ENCODE data around the gene HCST.
A peak's percentile ranks its signal among the peaks of the same experiment; 100 is the strongest.

Gene HCST

GRCh38 chr19:35937345-35938281, 35.3 kb downstream of the HCST start:
- Histone ChIP-seq H3K4me3 (peak overlapping the region; percentile 87), H3K27ac (peak overlapping the region; percentile 51 to 93)
- TF ChIP-seq CTCF (IDR thresholded peaks at IDR 0.05), result no peak
- DNase-seq (ENCODE audit: low spot score), result no peak

- TF ChIP-seq CTCF (IDR thresholded peaks at IDR 0.05), result no peak
- H3K4me3 ChIP-seq, result peak overlapping the region; percentile 87
- no peak for DNase-seq (ENCODE audit: low spot score)
- H3K27ac ChIP-seq, result no peak overlapping the region
Measured at GRCh38 chr19:35938282-35939224, 36.2 kb downstream of the HCST start.

GRCh38 chr19:35939307-35940077, 37.2 kb downstream of the HCST start:
- H3K4me3 ChIP-seq, result no peak overlapping the region
- H3K27ac ChIP-seq, result no peak overlapping the region
- no peak for TF ChIP-seq CTCF (IDR thresholded peaks at IDR 0.05)
- no peak for DNase-seq (ENCODE audit: low spot score)

GRCh38 chr19:35940078-35940775, 37.9 kb downstream of the HCST start:
- no peak for DNase-seq (ENCODE audit: low spot score)
- TF ChIP-seq CTCF (IDR thresholded peaks at IDR 0.05), result no peak
- Histone ChIP-seq H3K27ac (no peak overlapping the region), H3K4me3 (no peak overlapping the region)

GRCh38 chr19:35940839-35941238, 38.5 kb downstream of the HCST start:
- no peak for DNase-seq (ENCODE audit: low spot score)
- no peak for TF ChIP-seq CTCF (IDR thresholded peaks at IDR 0.05)
- no peak overlapping the region for H3K4me3 ChIP-seq
- no peak overlapping the region for H3K27ac ChIP-seq

GRCh38 chr19:35942235-35942634, 39.9 kb downstream of the HCST start:
- H3K27ac ChIP-seq, result no peak overlapping the region
- H3K4me3 ChIP-seq, result no peak overlapping the region
- no peak for DNase-seq (ENCODE audit: low spot score)
- TF ChIP-seq CTCF (IDR thresholded peaks at IDR 0.05), result no peak
